Coronary artery (tissue), 2 donors: ENCODE results near the gene DNAJC15.

Experiments used
- DNase-seq: peaks from one replicate; pipeline ENCODE4 v3.0.0-alpha.2; 2017; ENCODE audit warnings: low spot score
- H3K27ac ChIP-seq, 2 donors: fragments of 200-600 bp; sonication (generic); one replicate each; pipeline ENCODE4 v1.5.1; 2016 to 2019
- H3K4me3 ChIP-seq: fragments of 200-600 bp; sonication (generic); 2 replicates; pipeline ENCODE4 v1.5.1; 2016; ENCODE audit warnings: mild to moderate bottlenecking, moderate library complexity
- CTCF ChIP-seq: fragments of 200-600 bp; sonication (generic); IDR thresholded peaks from one replicate; pipeline ENCODE4 v1.5.1; 2019; ENCODE audit warnings: antibody characterized with exemption

The DNAJC15 gene

GRCh38 chr13:43102304-43102703, 78.9 kb downstream of the DNAJC15 start:
- TF ChIP-seq CTCF, result no peak
- Histone ChIP-seq H3K4me3 (no peak overlapping the region), H3K27ac (no peak overlapping the region)
- DNase-seq, result no peak

- TF ChIP-seq CTCF, result no peak
- Histone ChIP-seq H3K4me3 (no peak overlapping the region), H3K27ac (no peak overlapping the region)
- no peak for DNase-seq
These were observed 84.4 kb downstream of the DNAJC15 start for GRCh38 chr13:43107780-43108179.

- Histone ChIP-seq H3K4me3 (no peak overlapping the region), H3K27ac (no peak overlapping the region)
- DNase-seq, result no peak
- no peak for TF ChIP-seq CTCF
These were observed 86.7 kb downstream of the DNAJC15 start for GRCh38 chr13:43110036-43110435.

GRCh38 chr13:43110658-43111057, 87.3 kb downstream of the DNAJC15 start:
- Histone ChIP-seq H3K4me3 (no peak overlapping the region), H3K27ac (no peak overlapping the region)
- TF ChIP-seq CTCF, result no peak
- DNase-seq, result no peak

GRCh38 chr13:43111559-43112400, 88.4 kb downstream of the DNAJC15 start:
- TF ChIP-seq CTCF, result no peak
- Histone ChIP-seq H3K4me3 (no peak overlapping the region), H3K27ac (no peak overlapping the region)
- DNase-seq, result no peak

- Histone ChIP-seq H3K4me3 (no peak overlapping the region), H3K27ac (no peak overlapping the region)
- no peak for TF ChIP-seq CTCF
- DNase-seq, result no peak
These were observed 90.2 kb downstream of the DNAJC15 start for GRCh38 chr13:43113603-43114002.

- Histone ChIP-seq H3K27ac (no peak overlapping the region), H3K4me3 (no peak overlapping the region)
- no peak for DNase-seq
- TF ChIP-seq CTCF, result no peak
These were observed 91.1 kb downstream of the DNAJC15 start for GRCh38 chr13:43114504-43114903.
